Measurements from ENCODE around the gene CLMN. TPM values are rescaled to one million over a fixed set of nuclear protein-coding genes. Genes with fewer than 3 reads are reported as not detected.

Gene CLMN
- polyA plus RNA-seq, 1 donor from 2014 or later: 0.57 TPM

DNA sequence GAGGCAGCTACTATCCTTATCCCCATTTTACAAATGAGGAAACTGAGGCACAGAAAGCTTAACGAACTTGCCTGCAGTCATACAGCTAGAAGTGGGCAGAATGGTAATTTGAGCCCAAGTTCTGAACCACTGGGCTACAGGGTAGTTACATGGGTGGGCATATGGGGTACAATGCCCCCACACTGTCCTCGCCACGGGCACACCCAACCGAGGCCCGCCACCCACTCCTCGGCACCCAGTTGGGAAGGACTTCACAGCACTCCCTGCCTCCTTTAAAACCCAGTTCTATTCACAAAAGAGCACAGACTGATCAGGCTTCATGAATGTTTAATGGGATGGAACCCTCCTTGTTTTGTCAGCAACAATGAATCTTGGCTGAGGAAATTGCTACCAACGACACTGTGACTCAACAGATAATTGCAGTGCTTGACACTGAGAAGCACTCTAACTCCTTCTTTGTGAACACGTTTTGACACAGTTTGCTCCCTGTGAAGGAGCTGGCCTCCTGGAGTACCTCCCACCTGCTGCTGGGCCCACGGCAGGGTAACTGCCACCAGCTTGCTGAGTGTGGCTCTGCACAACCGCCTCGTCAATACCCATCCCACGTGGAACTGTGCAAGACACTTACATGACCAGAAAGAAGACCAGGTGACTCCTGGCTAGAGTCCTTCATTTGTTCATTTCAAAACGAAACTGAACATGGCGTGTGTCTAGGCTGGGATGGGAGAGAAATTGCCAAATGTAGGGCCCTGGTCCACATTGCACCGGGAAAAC lies 63.5 kb downstream of the CLMN start:
- peaks cover 14% of the 10 kb centered on the region for H3K27me3 ChIP-seq (ENCODE audit: insufficient read depth, low read depth, low read length)
- no peaks in the 10 kb centered on the region for H4K20me1 ChIP-seq (ENCODE audit: insufficient read depth)
- H3F3A ChIP-seq (ENCODE audit: insufficient read depth, low read length, poor library complexity, severe bottlenecking): peaks cover 6% of the 10 kb centered on the region
- H3K9me3 ChIP-seq (ENCODE audit: low read length): no peaks in the 10 kb centered on the region
- H3K79me2 ChIP-seq (replicated peaks; ENCODE audit: insufficient read depth, low read length): no peaks in the 10 kb centered on the region
- no peaks in the 10 kb centered on the region for H3K9me2 ChIP-seq (ENCODE audit: insufficient read depth, low read length)
- H3K36me3 ChIP-seq (ENCODE audit: insufficient read depth, low read length): no peaks in the 10 kb centered on the region
- no peak overlapping the region for H3K4me3 ChIP-seq (ENCODE audit: low read length)
- no peak overlapping the region for H3K9ac ChIP-seq (ENCODE audit: low read length)
- H3K4me2 ChIP-seq (ENCODE audit: low read length): no peak overlapping the region
- no peak overlapping the region for H3K27ac ChIP-seq (ENCODE audit: low read length)
- H2AFZ ChIP-seq (ENCODE audit: low read depth, low read length): no peak overlapping the region
- peak; percentile 100 for TF ChIP-seq POLR2AphosphoS5 (IDR thresholded peaks at IDR 0.05)
- no peak for TF ChIP-seq TAF1 (IDR thresholded peaks at IDR 0.05; ENCODE audit: low read depth)
- TF ChIP-seq, protein P1, sequence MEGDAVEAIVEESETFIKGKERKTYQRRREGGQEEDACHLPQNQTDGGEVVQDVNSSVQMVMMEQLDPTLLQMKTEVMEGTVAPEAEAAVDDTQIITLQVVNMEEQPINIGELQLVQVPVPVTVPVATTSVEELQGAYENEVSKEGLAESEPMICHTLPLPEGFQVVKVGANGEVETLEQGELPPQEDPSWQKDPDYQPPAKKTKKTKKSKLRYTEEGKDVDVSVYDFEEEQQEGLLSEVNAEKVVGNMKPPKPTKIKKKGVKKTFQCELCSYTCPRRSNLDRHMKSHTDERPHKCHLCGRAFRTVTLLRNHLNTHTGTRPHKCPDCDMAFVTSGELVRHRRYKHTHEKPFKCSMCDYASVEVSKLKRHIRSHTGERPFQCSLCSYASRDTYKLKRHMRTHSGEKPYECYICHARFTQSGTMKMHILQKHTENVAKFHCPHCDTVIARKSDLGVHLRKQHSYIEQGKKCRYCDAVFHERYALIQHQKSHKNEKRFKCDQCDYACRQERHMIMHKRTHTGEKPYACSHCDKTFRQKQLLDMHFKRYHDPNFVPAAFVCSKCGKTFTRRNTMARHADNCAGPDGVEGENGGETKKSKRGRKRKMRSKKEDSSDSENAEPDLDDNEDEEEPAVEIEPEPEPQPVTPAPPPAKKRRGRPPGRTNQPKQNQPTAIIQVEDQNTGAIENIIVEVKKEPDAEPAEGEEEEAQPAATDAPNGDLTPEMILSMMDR (IDR thresholded peaks at IDR 0.05; ENCODE audit: poor library complexity, severe bottlenecking): peak; percentile 28
- TF ChIP-seq SMC3 (conservative IDR thresholded peaks at IDR 0.05; ENCODE audit: poor library complexity): peak; percentile 29
- TF ChIP-seq MXI1 (conservative IDR thresholded peaks at IDR 0.05; ENCODE audit: poor library complexity, severe bottlenecking): peak; percentile 63
- TF ChIP-seq RAD21 (conservative IDR thresholded peaks at IDR 0.05): peak; percentile 43
- TF ChIP-seq, protein P2, sequence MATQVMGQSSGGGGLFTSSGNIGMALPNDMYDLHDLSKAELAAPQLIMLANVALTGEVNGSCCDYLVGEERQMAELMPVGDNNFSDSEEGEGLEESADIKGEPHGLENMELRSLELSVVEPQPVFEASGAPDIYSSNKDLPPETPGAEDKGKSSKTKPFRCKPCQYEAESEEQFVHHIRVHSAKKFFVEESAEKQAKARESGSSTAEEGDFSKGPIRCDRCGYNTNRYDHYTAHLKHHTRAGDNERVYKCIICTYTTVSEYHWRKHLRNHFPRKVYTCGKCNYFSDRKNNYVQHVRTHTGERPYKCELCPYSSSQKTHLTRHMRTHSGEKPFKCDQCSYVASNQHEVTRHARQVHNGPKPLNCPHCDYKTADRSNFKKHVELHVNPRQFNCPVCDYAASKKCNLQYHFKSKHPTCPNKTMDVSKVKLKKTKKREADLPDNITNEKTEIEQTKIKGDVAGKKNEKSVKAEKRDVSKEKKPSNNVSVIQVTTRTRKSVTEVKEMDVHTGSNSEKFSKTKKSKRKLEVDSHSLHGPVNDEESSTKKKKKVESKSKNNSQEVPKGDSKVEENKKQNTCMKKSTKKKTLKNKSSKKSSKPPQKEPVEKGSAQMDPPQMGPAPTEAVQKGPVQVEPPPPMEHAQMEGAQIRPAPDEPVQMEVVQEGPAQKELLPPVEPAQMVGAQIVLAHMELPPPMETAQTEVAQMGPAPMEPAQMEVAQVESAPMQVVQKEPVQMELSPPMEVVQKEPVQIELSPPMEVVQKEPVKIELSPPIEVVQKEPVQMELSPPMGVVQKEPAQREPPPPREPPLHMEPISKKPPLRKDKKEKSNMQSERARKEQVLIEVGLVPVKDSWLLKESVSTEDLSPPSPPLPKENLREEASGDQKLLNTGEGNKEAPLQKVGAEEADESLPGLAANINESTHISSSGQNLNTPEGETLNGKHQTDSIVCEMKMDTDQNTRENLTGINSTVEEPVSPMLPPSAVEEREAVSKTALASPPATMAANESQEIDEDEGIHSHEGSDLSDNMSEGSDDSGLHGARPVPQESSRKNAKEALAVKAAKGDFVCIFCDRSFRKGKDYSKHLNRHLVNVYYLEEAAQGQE (IDR thresholded peaks at IDR 0.05; ENCODE audit: borderline replicate concordance): peak; percentile 88
- TF ChIP-seq EP300 (conservative IDR thresholded peaks at IDR 0.05; ENCODE audit: poor library complexity, severe bottlenecking): peak; percentile 95
- no peak for TF ChIP-seq EZH2 (IDR thresholded peaks at IDR 0.05; ENCODE audit: borderline replicate concordance, insufficient read depth, low read length, poor library complexity, severe bottlenecking)

DNA sequence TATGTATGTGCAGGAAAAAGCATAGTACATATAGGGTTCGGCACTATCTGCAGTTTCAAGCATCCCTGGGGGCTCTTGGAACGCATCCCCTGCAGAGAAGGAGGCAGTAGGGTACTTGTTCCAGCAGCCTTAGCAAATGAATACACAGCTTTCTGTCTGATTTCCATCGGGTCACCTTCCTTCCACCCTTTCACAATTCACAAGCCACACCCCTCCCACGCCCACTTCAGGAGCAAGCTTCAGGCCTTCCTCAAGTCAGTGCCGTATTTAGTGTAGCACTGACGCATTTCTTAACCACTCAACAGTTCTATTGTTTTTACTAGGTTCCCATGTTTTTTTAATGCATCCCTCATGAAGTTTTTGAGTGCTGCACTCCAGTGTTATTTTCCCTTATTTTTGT lies 64.2 kb downstream of the CLMN start:
- peaks cover 14% of the 10 kb centered on the region for H3K27me3 ChIP-seq (ENCODE audit: insufficient read depth, low read depth, low read length)
- no peaks in the 10 kb centered on the region for H3K79me2 ChIP-seq (replicated peaks; ENCODE audit: insufficient read depth, low read length)
- H3K9me3 ChIP-seq (ENCODE audit: low read length): no peaks in the 10 kb centered on the region
- no peaks in the 10 kb centered on the region for H3K9me2 ChIP-seq (ENCODE audit: insufficient read depth, low read length)
- TF ChIP-seq MXI1 (conservative IDR thresholded peaks at IDR 0.05; ENCODE audit: poor library complexity, severe bottlenecking) (no peak), RAD21 (conservative IDR thresholded peaks at IDR 0.05) (no peak), TAF1 (IDR thresholded peaks at IDR 0.05; ENCODE audit: low read depth) (no peak), EP300 (conservative IDR thresholded peaks at IDR 0.05; ENCODE audit: poor library complexity, severe bottlenecking) (no peak), SMC3 (conservative IDR thresholded peaks at IDR 0.05; ENCODE audit: poor library complexity) (no peak), POLR2AphosphoS5 (IDR thresholded peaks at IDR 0.05) (no peak), EZH2 (IDR thresholded peaks at IDR 0.05; ENCODE audit: borderline replicate concordance, insufficient read depth, low read length, poor library complexity, severe bottlenecking) (no peak)
- TF ChIP-seq, protein P1 (IDR thresholded peaks at IDR 0.05; ENCODE audit: poor library complexity, severe bottlenecking): no peak
- TF ChIP-seq, protein P2 (IDR thresholded peaks at IDR 0.05; ENCODE audit: borderline replicate concordance): no peak
- no peaks in the 10 kb centered on the region for H3K36me3 ChIP-seq (ENCODE audit: insufficient read depth, low read length)
- H3K27ac ChIP-seq (ENCODE audit: low read length): no peak overlapping the region
- H3K4me3 ChIP-seq (ENCODE audit: low read length): no peak overlapping the region
- H3K4me2 ChIP-seq (ENCODE audit: low read length): no peak overlapping the region
- H3K9ac ChIP-seq (ENCODE audit: low read length): no peak overlapping the region
- H4K20me1 ChIP-seq (ENCODE audit: insufficient read depth): no peaks in the 10 kb centered on the region
- H3F3A ChIP-seq (ENCODE audit: insufficient read depth, low read length, poor library complexity, severe bottlenecking): peaks cover 6% of the 10 kb centered on the region
- no peak overlapping the region for H2AFZ ChIP-seq (ENCODE audit: low read depth, low read length)

Data from neural cell (in vitro differentiated cells).